HG02588 (cell line): ENCODE results near the gene MRGPRF.

Experiments used
- ATAC-seq: cut with Tn5 transposase; IDR thresholded peaks from one replicate; pipeline ENCODE4 v1.9.1; 2021; ENCODE audit warnings: mild to moderate bottlenecking, moderate library complexity; ENCODE audit not compliant: unreplicated experiment

The MRGPRF gene, protein sequence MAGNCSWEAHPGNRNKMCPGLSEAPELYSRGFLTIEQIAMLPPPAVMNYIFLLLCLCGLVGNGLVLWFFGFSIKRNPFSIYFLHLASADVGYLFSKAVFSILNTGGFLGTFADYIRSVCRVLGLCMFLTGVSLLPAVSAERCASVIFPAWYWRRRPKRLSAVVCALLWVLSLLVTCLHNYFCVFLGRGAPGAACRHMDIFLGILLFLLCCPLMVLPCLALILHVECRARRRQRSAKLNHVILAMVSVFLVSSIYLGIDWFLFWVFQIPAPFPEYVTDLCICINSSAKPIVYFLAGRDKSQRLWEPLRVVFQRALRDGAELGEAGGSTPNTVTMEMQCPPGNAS

DNA sequence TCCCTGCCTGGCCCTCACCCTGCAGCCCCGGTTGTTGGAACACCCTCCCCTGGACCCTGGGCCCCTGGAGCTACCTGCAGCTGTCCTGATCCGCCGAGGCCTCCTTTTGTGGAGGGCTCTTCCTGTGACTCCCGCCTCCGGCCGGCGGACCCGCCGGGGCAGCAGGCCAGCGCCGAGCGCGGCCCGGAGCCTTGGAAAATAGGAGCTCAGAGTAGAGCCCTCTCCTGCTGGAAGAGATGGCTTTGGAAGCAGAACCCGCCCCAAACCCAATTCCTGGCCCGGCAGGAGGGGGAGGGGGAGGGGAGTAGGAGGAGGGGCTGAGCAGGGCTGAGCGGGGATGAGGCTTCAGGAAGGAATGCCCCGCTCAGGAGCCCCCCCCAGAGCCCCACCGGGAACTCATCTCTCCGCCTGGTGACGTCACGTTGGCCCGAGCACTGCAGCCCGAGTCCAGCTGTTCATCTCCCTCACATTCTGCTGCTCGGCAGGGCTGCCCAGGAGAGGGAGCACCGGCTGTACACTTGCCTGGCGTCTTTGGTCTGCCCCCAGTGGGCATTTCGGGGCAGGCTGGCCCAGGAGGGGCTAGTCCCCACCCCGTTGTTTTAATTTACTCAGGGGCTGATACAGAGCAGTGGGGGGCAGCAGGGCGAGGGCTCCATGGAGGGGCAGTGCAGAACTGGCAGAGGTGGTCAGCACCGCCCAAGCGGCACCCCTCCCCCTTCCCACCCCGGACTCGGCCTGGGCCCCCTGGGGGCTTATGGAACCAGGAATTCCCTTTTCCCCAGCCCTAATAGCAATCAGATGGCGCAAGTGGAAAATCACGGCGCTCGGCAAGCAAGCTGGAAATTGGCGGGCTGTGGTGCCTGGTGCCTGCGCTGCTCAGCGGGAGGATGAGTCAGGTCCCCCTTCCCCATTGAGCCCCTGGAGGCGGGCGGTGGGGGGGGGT lies at the start of gene MRGPRF:
TSS of gene MRGPRF (minus strand) at position 238 of the 943 bp plus-strand sequence. CDS start 3,345 bp downstream, outside the sequence.
- ATAC-seq: no peak

DNA sequence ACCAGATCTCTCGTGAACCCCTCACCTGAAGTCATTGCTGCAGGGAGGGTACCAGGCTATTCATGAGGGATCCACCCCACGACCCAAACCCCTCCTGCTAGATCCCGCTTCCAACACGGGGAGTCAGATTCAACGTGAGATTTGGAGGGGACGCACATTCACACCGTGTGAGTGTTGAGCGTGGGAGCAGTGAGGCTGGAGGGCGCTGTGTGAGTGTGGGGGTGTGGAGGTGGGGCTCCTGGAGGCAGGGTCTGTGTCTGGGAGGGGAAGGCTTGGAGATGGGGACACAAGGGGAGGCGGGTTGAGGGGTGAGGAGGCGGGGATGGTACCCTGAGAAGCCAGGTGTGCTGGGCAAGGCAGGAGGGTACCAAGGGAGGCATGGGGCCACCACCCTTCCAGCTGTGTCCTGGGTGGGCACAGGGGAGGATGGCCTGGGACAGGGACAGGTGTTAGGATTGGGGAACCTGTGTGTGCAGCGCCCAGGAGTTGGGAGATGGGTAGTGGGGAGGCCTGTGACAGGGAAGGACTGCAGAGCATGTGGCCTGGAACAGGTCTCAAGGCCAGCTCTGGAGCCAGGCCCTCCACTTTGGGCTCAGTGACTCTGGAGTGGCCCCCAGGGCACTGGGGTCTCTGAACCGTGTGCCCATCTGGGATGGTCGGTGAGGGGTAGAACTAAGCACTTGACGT lies 49.3 kb upstream of the MRGPRF start:
- no peak for ATAC-seq

DNA sequence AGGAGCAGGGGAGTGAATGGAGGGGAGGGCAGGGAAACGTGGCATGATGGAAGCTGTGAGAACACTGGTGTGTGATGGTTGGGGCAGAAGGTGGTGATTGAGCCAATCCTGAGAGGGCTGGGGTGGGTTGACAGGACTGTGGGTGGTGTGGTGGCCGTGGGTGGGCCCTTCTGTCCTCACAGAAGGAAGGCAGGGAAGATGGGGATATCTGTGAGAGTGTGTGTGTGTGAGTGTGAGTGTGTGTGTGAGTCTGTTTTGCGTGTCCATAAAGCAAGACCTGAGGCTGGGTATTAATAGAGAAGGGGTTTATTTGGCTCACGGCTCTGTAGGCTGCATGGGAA lies 48.6 kb upstream of the MRGPRF start:
- no peak for ATAC-seq

DNA sequence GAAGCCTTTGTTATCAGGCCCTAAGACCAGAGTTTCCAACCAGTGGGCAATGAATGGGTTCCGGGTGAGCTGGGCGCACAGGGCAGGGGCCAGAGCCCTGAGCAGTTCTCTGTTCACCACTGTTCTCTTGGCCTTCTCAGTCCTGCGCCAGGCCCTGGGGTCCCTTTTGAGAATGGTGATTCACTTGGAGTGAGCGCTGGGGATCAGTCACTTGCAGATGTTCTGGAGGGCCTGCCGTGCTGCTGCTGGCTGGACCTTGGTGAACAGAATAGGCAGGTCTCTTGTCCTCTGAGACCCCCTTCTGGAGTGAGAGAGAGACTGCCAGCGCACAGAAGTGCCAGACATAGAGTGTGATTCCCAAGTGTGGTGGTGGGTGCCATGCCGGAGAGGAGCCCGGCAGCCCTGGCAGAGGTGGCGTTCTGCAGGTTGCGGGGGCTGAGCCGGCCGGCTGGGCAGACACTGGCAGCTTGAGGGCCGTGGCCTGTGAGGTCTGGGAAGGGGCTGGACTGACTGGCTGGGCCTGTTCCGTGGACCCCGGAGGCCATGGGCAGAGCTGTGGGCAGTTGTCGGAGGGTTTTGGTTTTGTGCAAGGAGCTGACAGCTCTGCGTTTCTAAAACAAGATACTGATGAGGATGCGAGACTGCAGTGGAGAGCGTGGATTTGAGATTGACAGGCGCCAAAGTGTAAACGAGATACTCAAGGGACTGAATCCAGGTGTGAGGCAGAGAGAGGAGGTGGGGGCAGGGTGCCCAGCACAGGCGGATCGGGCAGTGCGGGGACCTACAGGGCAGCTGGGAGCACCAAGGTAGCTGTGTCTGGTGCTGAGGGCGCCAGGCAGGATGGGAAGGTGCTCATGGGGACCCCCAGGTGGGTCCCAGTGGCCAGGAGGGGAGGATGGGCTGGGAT lies 48.0 kb upstream of the MRGPRF start:
- no peak for ATAC-seq

DNA sequence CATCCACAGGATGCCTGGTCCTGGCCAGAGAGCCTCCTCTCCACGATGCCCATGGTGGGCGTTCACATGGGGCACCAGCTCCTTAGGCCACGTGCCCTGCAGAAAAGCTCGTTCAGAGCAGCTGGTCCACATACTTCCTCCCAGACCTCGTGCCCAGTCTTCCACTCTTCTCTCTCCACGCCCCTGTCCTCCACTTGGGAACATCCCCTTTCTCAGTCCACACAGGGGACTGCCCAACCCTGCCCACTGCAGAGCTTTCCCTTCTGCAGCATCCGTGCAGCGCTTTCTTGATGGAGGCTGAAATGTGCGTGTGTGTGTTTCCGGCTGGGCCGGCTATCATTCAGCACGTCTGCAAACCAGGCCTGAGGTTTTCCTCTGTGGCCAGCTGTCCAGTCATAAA lies 46.9 kb upstream of the MRGPRF start:
- no peak for ATAC-seq

DNA sequence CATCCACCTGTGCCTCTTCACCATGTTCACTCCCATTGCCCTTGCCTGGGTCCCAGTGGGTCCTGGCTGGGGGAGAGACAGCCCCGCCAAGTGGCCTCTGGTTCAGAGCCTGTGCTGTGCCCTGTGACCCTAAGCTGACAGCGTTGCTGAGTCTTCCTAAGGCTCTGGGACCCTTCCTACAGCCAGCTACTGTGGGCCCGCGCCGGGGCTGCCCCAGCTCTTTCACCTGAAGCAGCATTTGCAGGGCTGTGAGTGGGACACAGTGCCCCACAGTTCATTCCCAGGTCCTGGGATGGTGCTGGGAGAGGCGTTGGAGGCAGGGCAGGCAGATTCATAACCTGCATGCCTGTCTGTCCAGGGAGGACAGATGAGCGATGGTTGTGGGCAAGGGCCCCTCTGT lies 46.4 kb upstream of the MRGPRF start:
- ATAC-seq: no peak

DNA sequence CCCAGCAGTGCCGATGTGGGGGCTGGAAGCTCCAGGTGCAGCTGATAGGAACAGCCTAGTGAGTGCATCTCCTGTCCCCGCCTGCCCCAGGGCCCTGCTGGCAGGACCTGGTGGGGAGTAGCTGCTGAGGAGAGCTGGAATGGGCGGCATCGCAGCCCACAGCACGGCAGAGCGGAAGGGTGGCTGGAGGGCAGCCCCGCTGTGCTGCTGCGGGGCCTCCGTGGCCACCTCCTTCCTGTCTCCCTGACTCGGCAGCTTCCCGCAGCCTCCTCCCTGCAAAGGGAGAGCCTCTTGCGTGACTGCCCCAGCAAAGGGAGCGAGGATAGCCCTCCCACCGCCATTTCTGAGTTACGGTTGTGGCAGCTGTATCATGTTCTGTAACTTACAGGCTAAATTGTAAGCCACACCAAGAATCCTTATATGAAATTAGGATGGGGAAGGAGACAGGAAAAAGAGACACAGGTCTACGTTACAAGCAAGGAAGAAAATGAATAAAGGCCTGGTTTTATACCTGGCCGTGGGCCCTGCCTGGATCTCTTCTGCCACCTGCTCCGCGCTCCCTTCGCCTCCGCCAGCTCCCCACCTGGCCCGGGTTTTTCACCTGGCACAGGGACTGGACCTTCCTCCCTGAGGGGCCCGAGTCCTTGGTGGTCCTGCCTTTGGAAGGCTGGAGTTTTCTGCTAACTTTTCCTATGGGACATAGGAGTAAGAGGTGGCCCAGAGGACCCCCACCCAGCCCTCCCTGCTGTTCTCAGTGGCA lies 45.6 kb upstream of the MRGPRF start:
- no peak for ATAC-seq

DNA sequence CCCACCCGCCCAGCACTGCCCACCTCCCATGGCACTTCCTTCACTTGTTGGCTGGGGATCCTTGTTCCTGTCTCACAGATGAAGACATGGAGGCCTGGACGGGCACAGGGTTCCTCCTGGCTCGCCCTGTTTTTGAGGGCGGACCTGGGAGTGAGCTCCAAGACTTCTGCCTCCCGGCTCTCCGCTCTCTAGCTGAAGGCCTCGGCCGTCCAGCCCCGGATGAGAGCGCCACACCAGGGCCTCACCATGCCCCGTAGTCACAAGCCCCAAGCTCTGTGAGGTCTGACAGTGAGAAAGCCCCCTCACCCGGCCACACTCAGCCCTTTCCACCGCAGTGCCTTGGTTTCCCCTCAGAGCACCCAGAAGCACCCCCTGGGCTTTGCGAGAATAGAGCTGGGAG lies 44.8 kb upstream of the MRGPRF start:
- ATAC-seq: no peak

DNA sequence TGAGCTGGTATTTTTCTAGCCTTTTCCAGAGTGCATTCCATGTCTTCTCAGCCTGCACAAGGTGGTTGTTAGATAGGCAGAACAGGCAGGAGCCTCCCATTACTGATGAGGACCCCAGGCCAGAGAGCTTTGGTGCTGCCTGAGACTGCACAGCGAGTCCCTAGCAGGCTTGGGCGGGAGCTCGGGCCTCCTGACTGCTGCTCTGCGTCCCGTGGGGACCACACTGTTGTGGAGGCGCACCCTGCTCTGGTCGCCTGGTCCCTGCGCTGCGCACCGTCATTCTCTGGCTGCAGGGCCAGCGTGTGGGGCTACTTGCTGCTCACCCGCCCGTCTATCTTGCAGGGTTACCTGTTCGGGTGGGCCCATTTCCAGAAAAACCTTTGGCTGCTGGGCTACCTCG lies 44.2 kb upstream of the MRGPRF start:
- ATAC-seq: no peak

DNA sequence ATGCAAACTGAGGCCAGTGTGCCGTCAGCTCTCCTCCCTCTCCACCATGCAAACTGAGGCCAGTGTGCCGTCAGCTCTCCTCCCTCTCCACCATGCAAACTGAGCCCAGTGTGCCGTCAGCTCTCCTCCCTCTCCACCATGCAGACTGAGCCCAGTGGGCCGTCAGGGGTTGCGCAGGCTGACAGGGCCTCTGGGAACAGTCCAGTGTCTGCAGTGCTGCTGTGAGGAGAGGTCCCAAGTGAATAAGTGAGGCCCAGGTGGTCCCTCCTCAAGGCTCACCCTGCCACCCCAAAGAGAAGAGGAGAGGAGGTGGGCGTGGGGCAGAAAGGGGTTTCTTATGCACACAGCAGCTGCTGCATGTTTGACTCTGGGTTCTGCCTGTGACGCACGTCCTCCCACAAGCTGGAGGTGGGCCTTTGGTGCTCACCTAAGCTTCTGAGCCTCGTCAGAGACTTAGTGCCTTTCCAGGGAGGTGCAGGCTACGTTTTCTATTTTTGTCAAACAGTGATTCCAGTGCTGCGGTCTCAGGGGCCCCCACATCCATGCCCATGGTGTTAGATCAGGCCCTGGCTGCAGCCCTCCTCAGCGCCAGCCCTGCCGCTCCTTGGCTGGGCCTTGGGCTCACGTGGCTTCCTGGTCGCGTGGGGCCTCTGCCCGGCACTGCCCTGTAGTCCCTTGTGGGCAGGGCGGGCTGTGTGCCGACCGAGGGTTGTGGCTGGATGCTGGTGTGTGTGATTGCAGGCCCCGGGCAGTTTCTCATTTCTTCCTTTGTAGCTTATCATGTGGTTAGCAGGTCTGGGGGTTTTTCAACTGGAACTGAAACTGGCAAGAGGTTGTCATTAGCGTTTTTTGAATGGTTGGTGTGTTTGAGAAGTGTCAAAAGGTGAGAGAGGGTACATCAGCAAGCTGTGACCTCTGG lies 42.8 kb upstream of the MRGPRF start:
- ATAC-seq: peak; percentile 72

DNA sequence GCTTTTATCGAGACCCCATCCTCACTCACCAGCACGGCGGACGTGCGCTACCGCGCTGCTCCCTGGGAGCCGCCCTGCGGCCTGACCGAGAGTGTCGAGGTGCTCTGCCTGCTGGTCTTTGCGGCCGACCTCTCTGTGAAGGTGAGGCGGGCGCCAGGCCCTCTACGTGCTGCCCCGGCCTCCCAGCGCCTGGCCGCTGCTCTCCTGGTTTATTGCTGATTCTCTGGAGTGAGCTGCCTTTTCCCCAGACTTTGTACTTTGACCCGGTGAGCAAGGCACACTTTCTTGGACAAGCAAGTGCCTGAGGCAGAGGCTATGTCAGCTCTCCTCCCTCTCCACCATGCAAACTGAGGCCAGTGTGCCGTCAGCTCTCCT lies 42.2 kb upstream of the MRGPRF start:
- no peak for ATAC-seq

DNA sequence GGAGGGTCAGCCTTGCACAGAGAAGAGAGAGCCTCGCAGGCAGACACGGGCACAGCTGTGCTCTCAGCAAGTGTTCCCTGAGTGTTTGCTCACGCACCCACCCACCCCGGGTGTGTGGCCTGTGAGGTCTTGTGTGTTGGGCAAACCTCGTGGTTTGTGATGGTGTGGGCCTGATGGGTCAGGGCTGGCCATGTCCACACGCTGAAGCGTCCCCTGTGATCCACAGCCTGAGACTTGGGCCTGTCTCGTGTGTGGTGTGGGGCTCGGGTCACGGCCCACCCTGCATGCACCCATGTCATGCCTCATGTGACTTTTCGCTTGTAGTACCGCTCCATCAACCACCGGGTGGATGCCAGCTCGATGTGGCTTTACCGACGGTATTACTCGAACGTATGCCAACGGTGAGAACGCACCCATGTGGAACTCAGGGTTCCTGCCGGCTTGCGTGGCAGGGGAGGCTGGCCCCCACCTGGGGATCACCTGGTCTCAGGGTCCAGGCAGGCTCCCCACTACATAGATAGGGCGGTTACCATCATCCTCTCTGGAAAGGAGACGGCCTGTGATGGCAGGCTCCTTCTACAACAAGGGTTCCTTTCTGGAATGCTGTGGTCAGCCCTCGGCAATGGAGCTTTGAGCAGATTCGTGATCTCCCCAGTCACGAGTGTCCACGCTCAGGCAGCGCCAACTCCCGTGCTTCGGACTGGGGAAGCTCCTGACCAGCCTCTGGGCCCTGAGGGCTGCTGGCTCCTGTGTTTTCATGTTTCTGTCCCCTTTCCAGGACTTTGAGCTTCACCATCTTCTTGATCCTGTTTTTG lies 41.6 kb upstream of the MRGPRF start:
- no peak for ATAC-seq

DNA sequence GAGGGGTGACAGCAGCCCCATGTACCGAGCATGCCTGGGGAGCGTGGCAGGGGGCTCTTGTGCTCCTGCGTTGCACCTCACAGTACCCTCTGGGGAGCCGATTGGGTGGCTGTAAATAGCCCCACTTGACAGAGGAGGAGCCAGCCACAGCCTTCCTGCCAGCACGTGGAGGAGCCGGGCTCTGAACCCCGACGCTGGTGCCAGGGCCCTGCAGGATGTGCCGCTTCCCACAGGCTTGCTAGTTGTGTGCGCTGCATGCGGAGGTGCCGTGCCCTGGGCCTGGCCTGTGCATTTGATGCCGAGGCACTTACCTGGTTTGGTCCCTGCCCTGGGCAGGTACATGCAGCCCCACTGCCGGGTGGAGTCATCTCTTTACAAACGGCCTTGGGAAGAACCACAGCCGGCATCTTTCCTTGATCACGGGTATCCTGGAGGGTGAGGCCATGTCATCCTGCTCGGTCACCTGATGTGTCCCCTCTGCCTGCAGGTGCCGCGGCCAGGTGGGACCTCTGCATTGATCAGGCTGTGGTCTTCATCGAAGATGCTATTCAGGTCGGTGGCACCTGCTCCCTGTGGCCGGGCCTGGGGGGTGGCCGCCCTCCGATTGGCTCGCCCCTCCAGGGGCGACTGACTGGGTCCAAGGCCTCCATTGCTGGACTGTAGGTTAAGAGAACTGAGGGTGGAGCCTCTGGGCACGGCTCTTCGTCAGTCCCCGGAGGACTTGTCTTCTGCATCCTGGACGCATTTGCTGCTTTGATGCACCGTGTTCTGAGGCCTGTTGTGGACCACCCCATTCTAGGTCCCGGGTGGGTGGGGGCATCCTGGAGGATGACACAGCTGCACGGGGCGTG lies 40.7 kb upstream of the MRGPRF start:
- ATAC-seq: no peak

DNA sequence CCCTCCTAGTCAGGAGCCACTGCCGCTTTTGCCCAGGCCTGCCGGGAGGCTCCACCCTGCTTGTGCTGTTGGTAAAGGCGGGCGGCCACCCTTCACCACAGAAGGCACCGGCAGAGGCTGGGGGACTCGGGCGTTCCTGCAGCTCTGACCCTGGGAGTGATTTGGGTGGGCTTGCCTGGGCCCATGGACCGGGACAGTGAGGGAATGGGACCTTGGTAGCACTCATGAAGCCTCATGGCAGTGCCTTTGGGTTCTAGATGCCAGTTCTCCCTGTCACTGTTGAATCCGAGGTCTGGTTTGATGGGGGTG lies 40.1 kb upstream of the MRGPRF start:
- ATAC-seq: no peak

DNA sequence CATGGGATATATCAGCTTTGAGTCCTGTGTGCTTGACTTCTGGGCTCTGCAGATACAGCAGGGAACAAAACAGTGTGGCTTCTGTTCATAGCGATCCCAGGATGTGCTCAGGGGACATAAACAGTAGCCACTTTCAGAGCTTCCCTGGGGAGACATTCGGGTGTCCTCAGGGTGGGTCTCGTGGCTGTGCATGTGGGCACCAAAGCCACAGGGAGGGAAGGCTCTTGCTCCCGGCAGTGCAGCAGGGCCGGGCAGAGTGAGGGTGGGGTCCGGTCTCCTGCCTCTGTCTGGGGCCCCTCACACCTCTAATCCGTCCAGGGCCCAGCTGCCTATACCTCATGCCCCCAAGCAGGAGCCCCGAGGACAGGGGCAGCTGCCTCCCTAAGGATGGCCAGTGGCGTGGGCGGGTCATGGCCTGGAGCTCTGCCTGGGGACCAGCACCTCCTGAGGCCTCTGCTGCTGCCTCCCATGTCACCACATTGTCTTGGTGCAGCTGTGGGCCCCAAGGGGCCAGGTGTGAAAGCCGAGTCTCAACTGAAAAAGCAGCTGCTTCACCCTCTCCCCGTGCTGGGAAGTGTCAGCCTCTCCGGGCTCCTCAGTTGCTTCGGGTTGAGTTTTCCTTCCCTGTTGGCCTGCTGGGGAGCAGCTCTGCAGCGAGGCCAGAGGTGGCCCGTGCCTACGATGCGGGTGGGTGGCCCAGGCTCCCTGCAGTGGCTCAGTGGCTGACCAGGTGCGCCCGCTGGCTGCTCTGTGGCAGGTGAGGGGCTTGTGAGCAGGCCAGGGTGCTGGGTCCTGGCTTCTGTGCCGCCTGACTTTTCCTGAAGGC lies 39.5 kb upstream of the MRGPRF start:
- no peak for ATAC-seq
